GM20431 (cell line): Measurements from ENCODE around the gene NISCH.
"Not testable (repeated sequence)": the region's sequence is repeated elsewhere in the genome, so short reads cannot be mapped to it uniquely, and the experiment has no call there.

Experiments used
- in situ Hi-C: fragments of 300-500 bp; cut with MseI, MboI; formaldehyde crosslinking; loops from one replicate; pipeline ENCODE4 v1.15.0; 2020; ENCODE audit warnings: low sequenced_read_pairs; ENCODE audit not compliant: unreplicated experiment

NISCH gene

DNA sequence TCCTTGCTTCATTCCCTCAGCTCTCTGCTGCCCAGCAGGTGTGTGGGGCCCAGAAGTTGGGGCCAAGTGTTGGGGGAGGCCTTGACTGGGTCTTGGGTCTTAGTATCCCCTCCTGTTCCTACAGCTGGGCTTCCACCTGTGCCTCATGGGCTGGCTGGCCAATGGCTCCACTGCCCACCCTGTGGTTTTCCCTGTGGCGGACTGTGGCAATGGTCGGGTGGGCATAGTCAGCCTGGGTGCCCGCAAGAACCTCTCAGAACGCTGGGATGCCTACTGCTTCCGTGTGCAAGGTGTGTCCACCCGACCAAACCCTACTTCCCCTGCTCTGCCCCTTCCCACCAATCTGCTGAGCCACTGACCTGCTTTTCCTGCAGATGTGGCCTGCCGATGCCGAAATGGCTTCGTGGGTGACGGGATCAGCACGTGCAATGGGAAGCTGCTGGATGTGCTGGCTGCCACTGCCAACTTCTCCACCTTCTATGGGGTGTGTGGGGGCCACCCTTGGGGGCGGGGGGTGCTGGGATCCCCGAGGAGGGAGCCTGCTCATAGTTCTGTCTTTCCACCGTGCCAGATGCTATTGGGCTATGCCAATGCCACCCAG is 67.3 kb downstream of the NISCH start:
- in situ Hi-C loops = no loop called here

DNA sequence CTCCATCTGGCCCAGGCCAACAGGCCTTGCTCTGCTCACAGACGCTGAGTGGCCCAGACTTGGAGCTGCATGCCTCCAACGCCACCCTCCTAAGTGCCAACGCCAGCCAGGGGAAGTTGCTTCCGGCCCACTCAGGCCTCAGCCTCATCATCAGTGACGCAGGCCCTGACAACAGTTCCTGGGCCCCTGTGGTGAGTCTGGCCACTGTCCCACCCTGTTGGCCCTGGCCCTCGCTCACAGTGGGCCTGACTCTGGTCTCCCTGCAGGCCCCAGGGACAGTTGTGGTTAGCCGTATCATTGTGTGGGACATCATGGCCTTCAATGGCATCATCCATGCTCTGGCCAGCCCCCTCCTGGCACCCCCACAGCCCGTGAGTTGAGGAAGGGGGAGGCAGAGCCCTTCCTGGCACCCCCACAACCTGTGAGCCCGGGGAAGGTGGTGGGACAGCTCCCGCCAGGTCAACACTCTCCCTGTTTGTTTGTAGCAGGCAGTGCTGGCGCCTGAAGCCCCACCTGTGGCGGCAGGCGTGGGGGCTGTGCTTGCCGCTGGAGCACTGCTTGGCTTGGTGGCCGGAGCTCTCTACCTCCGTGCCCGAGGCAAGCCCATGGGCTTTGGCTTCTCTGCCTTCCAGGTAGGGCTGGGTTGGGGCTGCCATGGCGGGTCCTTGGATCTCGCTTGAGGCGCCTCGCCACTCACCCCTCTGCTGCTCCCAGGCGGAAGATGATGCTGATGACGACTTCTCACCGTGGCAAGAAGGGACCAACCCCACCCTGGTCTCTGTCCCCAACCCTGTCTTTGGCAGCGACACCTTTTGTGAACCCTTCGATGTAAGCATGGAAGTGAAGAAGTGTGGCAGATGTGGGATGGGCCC is 68.2 kb downstream of the NISCH start:
- in situ Hi-C loops = no loop called here

GRCh38 chr3:52524258-52524751 is 68.9 kb downstream of the NISCH start:
- in situ Hi-C loops = no loop called here

DNA sequence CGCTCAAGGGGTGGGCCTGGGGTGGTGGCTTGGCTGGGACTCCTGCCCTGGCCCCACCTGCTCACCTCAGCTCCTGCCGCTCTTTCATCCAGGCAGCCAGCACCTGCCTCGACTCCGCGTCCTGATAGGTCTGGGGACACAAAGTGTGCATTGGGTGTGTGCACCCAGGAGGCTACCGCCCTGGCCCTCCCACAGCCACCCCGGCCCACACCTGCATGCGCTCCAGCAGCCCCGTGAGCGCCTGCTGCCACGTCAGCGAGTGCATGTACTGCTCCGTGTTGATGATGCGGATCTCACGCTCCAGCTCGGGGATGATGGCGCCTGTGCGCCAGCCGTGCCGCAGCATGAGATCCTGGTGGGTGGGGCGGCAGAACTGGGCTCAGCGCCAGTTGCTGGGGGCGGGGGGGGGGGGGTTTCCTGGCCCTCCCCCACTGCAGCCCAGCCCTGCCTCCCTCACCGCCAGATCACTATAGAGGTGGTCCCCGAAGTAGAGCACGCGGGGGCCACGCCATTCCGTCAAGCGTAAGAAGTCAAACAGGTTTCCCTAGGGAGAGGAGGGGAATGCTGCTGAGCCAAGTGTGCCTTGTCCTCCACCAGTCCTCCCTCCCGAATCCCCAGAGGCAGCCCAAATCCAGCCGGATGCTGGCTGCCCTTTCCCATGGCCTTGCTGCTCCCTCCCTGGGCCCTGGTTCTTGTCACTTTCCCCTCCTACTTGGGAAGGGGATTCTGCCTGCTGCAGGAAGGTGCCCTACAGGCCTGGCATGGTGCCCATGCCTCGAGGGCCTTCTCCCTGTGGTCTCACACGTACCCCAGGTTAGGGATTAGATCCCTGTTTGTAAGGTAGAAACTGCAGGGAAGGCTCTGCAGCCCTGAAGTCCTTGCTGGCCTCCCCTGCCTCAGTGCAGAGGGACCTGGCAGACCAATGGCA is 69.6 kb downstream of the NISCH start:
- in situ Hi-C loops = no loop called here

DNA sequence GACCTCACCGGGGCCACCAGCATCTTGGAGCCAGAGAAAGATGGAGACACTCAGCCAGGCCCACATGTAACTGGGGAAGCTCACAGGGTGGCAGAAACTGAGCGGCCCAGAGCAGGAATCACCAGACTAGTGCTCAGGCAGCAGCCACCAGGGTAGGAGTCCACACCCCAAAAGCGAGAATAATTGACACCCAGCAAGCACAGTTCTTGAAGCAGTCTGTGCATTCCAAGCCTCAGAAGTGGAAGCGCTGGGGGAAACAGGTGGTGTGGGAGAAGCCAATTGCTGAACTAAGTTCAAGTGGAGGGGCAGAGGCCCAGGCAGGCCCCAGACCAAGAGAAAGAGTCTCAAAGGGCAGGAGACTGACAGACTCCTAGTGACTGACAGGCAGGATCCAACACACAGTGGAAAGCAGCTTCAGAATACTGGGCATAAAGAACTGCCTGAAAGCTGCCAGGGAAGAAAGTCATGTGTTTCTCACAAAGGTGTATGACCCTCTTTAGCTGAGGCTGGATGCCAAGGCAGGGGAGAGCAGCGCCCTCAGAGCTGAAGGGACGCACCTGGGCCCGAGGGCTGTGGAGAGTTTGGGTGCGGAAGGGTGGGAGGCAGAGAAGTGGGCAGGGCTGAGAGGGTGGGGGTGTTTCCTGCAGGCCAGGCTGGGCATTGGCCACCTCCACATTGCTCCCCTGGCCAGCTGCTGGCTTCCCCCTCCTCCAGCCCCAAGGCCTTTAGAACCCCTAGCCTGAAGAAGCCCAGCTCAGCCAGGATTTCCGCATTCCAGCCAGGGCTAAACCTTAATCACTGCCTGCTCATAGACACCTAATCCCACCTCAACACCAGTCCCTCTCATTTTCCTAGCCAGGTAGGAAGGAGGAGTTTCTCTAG is 70.5 kb downstream of the NISCH start:
- in situ Hi-C loops = no loop called here

DNA sequence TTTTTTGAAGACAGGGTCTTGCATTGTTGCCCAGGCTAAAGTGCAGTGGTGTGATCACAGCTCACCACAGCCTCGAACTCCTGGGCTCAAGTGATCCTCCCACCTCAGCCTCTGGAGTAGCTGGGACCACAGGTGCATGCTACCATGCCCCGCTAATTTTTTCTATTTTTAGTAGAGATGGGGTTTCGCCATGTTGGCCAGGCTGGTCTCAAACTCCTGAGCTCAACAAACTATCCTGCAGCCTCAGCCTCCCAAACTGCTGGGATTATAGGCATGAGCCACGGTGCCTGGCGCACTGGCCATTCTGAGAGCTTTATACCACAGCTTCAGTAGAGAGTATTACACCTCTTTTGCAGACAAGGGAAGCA is 71.3 kb downstream of the NISCH start:
- in situ Hi-C loops = not testable (repeated sequence)

- in situ Hi-C loops = no loop called here
Observed at GRCh38 chr3:52527039-52527731, 71.8 kb downstream of the NISCH start.

GRCh38 chr3:52527732-52528585 is 72.6 kb downstream of the NISCH start:
- in situ Hi-C loops = no loop called here

- in situ Hi-C loops = no loop called here
Observed at GRCh38 chr3:52528586-52529375, 73.4 kb downstream of the NISCH start.

DNA sequence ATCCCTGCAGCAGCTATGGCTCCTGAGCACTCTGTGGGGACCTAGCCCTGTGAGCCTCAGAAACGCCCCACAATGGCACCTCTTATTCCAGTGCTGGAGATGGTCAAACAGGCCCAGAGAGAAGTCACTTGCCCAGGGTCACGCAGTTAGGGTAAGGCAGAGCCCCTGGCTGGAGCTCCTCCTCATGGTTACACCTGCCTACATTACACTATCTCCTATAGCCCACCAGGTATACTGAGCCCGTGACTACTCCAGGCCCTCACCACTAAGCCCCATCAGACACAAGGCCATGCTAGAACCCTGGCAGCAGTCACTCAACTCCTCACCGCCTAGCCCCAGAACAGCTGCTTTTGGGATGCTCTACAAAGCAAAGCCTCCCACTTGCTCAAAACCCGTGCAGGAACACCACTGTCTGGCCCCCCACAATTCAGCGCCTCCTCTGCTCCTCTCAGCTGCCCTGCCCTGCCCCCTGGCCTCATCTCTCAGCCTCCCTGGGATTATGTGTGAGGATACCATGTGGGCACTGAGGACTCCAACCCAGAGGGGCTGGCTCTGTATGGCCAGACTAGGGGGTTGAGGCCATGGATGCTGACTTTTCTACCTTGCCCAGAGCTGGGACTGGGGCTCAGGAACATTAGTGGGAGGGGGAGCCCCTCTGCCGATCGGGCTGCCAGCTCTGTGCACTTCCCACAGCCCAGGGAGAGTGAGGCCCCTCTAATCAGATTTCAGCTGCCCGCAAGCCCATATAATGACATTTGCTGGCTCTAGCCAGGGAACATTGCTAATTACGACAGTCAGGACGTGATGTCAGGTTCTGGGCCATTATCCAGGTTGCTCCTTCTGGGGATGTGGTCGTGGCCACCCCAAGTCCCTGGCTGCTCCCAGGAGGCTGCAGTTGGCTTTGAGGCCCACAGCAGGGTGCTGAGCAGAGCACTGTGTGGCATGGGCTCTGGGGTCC is 74.3 kb downstream of the NISCH start:
- in situ Hi-C loops = no loop called here

DNA sequence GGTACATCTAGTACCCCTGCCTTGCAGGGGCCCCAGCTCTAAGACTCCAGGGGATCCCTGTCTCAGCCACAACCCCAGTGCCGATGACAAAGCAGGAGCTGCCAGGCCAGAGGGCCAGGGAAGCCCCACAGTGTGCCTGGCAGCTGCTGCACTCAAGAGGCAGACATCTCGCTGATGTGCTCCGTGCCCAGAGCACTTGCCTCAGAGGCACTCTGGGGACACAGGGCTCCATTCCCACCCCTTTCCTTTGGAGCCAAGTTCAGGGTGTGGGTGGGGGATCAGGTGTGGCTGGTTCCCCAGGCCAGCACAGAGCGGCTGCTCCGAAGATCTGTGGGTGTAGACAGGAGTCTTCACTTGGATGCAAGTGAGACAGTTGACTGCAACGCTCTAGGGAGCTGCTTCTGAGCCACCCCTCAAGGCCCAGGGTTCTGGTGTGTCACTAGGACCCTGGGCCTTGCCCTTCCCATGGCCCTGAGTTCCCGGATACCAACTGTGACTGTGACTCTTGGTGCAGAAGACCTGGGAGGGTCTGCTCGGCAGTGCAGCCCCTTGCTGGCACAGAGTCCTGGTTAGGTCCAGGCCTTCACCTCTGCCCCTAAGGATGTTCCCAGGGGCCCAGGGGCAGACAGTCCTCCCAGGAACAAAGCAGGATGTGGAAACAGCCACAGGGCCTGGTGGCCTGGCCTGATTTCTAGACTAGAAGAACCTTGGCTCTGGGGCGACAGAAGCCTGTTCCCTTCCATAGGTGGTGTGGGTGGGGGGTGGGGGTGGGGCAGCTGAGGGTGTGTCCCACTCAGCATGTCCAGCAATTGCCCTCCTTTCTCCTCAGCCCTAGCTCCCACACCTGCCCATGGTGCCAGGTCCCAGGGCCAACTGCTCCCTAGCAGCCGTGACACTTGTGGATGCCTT is 75.8 kb downstream of the NISCH start:
- in situ Hi-C loops = no loop called here

DNA sequence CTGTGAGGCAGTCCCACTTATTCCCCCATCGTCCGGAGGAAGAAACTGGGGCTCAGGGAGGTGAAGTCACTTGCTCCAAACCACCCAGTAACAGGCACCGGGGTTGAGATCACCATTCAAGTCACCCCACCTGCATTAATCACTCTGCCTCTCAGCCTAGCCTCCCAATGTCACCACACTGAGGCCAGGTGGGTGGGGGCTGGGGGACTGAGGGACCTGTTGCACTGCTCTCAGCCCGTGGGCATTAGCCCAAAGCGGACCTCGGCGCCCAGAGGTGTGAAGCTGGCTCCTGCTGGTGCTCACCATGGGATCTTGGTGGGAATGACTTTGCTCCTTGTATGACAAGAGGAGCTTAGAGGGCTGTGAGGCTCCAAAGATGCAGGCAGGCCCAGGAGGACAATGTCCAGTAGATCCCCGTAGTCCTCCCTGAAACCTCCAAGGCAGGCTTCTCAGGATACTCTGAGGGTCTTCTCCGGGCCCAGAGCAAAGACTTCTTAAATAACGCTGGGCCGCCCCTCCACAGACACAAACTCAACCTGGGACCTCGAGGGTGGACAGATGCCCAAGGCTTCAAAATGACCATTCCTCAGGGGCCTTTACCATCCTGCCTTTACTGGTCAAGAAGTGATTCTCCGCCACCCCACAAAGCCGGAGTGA is 76.6 kb downstream of the NISCH start:
- in situ Hi-C loops = no loop called here

- in situ Hi-C loops = no loop called here
Observed at GRCh38 chr3:52532517-52532837, 77.1 kb downstream of the NISCH start.

DNA sequence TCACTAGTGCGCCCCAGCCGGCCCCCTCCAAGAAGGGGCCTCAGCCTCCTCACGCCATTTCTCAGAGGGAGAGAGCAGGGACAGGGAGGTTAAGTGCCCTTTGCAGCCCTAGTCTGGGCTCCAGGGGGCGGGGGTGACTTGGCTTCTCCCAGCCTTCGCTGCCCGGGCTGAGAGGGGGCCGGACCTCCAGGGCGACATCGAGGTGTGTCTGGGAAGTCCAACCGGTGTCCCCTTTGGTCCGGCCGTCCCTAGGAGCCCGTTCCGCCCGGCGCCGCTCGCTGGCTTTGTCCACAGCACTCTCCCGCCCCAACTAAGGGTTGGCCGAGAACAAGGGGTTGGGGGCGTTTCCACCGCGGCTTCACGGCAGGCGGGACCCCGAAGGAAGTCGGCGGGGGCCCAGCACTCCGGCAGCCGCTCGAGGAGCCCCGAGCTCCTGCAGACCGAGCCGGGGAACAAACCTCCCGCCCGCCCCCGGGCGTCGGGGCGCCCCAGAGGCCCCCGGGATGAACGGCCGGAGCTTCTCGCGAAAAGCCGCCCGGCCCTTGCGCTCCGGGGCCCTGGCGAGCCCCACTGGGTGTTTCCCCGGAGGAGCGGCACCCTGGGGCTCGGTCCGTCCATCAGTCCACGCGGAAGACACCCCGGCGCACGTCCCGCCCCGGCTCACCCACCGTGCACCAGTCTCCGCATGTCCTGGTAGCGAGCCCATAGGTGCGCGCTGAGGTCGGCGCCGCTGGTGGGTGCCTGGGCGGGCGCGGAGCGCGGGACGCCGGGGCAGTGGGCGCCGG is 77.6 kb downstream of the NISCH start:
- in situ Hi-C loops = no loop called here
